AG10803 (cell line): Measurements from ENCODE around the gene TBX4.

Source experiments
- DNase-seq: peaks from one replicate; pipeline ENCODE4 v3.0.0; 2010; ENCODE audit warnings: low read depth
- H3K4me3 ChIP-seq: 2 replicates; pipeline ENCODE4 v1.5.1; 2011; ENCODE audit warnings: mild to moderate bottlenecking, low read length, control low read depth
- TF ChIP-seq, protein P1 (sequence below): conservative IDR thresholded peaks from 2 replicates; pipeline ENCODE4 v1.5.1; 2011; ENCODE audit warnings: mild to moderate bottlenecking, low read length, control low read depth, inconsistent platforms

TBX4 gene

DNA sequence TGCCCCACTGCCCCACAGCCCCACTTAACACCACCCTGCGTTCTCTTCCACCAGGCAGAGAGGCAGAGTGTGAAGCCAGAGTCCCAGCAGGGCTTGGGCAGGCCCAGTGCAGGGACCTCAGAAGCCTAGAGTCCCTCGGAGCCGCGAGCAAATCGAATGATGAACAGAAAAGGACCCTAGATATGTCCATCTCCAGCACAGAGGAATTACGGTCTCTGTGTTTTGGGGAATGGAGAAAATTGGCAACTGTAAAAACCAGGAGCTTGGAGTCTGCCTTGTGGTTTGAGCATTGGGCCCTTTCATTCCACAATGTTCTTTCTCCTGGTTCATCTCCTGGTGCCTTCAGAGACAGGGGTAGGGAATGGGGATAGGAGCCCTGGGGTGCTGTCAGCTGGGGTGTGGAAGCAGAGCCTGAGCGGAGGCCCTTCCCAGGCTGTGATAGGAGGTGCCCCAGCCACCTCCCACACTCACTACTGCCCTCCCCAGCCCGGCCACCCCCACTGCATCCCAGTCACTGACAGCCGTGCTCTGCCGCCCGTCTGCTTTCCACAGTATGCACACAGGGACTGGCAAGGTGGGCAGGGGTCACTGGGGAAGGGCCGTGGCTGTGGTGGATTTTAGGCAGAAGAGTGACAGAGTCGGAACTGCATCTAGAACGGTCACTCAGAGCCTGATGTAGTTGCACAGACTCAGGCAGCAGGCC is 26.7 kb downstream of the TBX4 start:
- no peak for DNase-seq
- H3K4me3 ChIP-seq: no peak overlapping the region
- TF ChIP-seq, protein P1, sequence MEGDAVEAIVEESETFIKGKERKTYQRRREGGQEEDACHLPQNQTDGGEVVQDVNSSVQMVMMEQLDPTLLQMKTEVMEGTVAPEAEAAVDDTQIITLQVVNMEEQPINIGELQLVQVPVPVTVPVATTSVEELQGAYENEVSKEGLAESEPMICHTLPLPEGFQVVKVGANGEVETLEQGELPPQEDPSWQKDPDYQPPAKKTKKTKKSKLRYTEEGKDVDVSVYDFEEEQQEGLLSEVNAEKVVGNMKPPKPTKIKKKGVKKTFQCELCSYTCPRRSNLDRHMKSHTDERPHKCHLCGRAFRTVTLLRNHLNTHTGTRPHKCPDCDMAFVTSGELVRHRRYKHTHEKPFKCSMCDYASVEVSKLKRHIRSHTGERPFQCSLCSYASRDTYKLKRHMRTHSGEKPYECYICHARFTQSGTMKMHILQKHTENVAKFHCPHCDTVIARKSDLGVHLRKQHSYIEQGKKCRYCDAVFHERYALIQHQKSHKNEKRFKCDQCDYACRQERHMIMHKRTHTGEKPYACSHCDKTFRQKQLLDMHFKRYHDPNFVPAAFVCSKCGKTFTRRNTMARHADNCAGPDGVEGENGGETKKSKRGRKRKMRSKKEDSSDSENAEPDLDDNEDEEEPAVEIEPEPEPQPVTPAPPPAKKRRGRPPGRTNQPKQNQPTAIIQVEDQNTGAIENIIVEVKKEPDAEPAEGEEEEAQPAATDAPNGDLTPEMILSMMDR: no peak

GRCh38 chr17:61479493-61480413 is 27.5 kb downstream of the TBX4 start:
- no peak for DNase-seq

GRCh38 chr17:61480414-61480807 is 28.2 kb downstream of the TBX4 start:
- no peak overlapping the region for H3K4me3 ChIP-seq
- no peak for DNase-seq

More at GRCh38 chr17:61479493-61480413, 27.5 kb downstream of the TBX4 start:
- no peak overlapping the region for H3K4me3 ChIP-seq
- TF ChIP-seq, protein P1: no peak

GRCh38 chr17:61481421-61481820 is 29.2 kb downstream of the TBX4 start:
- H3K4me3 ChIP-seq: no peak overlapping the region
- DNase-seq: no peak
- TF ChIP-seq, protein P1: no peak

More at GRCh38 chr17:61480414-61480807, 28.2 kb downstream of the TBX4 start:
- TF ChIP-seq, protein P1: no peak

DNA sequence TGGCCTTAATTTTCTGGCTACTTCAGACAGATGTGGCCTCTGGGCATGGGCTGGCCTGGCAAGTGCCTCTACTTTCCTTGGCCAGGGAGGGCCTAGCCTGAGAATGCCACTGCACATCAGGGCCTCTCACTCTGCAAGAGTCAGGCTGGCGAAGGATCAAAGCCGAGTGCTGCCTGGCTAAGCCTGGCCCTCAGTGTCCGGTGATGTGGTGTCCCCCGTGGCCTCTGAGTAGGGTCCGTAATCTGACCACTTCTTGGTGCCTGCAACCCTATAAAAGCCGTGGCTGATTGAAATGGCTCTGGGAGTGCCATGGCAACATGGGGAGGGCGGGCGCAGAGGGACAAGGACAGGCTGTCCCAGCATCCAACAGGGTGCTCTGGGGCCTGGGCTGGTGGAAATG is 30.2 kb downstream of the TBX4 start:
- DNase-seq: no peak
- TF ChIP-seq, protein P1: no peak
- no peak overlapping the region for H3K4me3 ChIP-seq

DNA sequence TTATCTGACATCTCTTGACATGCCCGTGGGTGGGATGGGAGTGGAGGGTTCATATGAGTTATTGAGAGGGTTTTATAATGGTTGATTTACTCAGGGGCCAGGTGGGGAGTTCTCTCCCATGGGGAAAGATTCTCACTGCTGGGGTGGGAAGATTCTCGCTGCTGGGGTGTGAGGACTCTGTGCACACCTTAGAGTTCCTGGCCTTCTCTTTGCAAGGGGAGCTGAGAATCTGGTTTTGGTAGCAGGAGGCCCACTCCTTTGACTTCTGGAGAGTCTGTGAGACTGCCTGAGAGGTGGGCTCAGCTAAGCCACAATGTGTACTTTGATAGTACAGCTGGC is 31.5 kb downstream of the TBX4 start:
- TF ChIP-seq, protein P1: no peak
- no peak overlapping the region for H3K4me3 ChIP-seq
- no peak for DNase-seq
